K562 (cell line): ENCODE results near the gene MECP2. TPM values are rescaled to one million over a fixed set of nuclear protein-coding genes. Genes with fewer than 3 reads are reported as not detected.
A peak's percentile ranks its signal among the peaks of the same experiment; 100 is the strongest.

ENCODE experiments used
- ATAC-seq: fragments of 200-7000 bp; cut with Tn5 transposase; 3 replicates; pipeline ENCODE4 v1.9.1; 2020; ENCODE audit warnings: moderate library complexity
- BruUV-seq: library from RNA; stranded (reverse); fragments of 400-500 nt; replicated peaks from 2 replicates; lab custom pipeline; 2021; lab: Mats Ljungman, UMichigan
- CTCF ChIA-PET: fragments of 300-600 bp; formaldehyde crosslinking; extraction: SDS; loops from one replicate; lab custom pipeline; 2021; ENCODE audit warnings: low intra/inter-chr PET ratio; lab: Yijun Ruan, JAX
- POLR2A ChIA-PET: fragments of 300-600, 350-650 bp; sonication (Branson Sonifier 250); formaldehyde crosslinking; extraction: SDS; loops from one replicate; lab custom pipeline; 2021; ENCODE audit warnings: antibody characterized with exemption, inconsistent platforms; lab: Yijun Ruan, JAX
- DNase-seq, 4 experiments: peaks; one replicate each; pipeline versions ENCODE4 v3.0.0 to v3.0.0-alpha.2; 2011 to 2018; ENCODE audit warnings: low spot score in 3 of 4, mixed read lengths in 3 of 4; ENCODE audit errors: extremely low read depth in 1 of 4
- FAIRE-seq: peaks from 2 replicates; lab custom pipeline; 2011; peaks lifted over from hg19 to GRCh38; lab: Jason Lieb, UNC
- H2AFZ ChIP-seq: 2 replicates; pipeline ENCODE4 v1.6.0; 2011; ENCODE audit warnings: low read depth, low read length, control low read depth, inconsistent platforms
- H3K27ac ChIP-seq: fragments of 200-600 bp; 3 replicates; pipeline ENCODE4 v1.8.0; 2011; ENCODE audit warnings: low read depth, mild to moderate bottlenecking, control low read depth, inconsistent platforms, low read length, moderate library complexity, mixed read lengths; ENCODE audit errors: extremely low read depth
- H3K27me3 ChIP-seq, 2 experiments: fragments of 300-600 bp in 1 of 2; 2 replicates in 1 of 2; 3 replicates in 1 of 2; pipeline versions ENCODE4 v1.6.0 to v1.8.0; 2011; ENCODE audit warnings: inconsistent platforms in 2 of 2, low read length in 2 of 2, mild to moderate bottlenecking in 1 of 2, mixed read lengths in 1 of 2, moderate library complexity in 1 of 2; ENCODE audit not compliant: control insufficient read depth in 2 of 2, insufficient read depth in 2 of 2
- H3K36me3 ChIP-seq: fragments of 300-600 bp; 3 replicates; pipeline ENCODE4 v1.8.0; 2011; ENCODE audit warnings: mild to moderate bottlenecking, low read length, inconsistent platforms; ENCODE audit not compliant: control insufficient read depth, insufficient read depth
- H3K4me1 ChIP-seq, 2 experiments: fragments of 200-600 bp in 1 of 2; replicated peaks in 1 of 2; 2 replicates in 1 of 2; 3 replicates in 1 of 2; pipeline versions ENCODE4 v1.5.1 to v1.8.0; 2011; ENCODE audit warnings: inconsistent platforms in 2 of 2, low read length in 2 of 2, mild to moderate bottlenecking in 1 of 2, mixed read lengths in 1 of 2, moderate library complexity in 1 of 2; ENCODE audit not compliant: control insufficient read depth in 2 of 2, insufficient read depth in 2 of 2
- H3K4me2 ChIP-seq: 2 replicates; pipeline ENCODE4 v1.6.1; 2011; ENCODE audit warnings: low read length, control low read depth, inconsistent platforms, mixed read lengths; ENCODE audit not compliant: insufficient read depth
- H3K4me3 ChIP-seq: fragments of 200-600 bp; sonication (generic), shearing (Covaris generic); 2 replicates; pipeline ENCODE4 v1.5.1; 2016; ENCODE audit warnings: control low read depth, inconsistent platforms
- H3K79me2 ChIP-seq: fragments of 200-600 bp; 3 replicates; pipeline ENCODE4 v1.8.0; 2011; ENCODE audit warnings: low read length, inconsistent platforms; ENCODE audit not compliant: control insufficient read depth, insufficient read depth
- H3K9ac ChIP-seq, 2 experiments: 2 replicates each; pipeline versions ENCODE4 v1.6.0 to v1.6.1; 2011; ENCODE audit warnings: low read depth in 2 of 2, low read length in 2 of 2, control low read depth in 1 of 2, inconsistent platforms in 1 of 2, mild to moderate bottlenecking in 1 of 2, mixed read lengths in 1 of 2; ENCODE audit not compliant: insufficient read depth in 1 of 2
- H3K9me1 ChIP-seq: one replicate; pipeline ENCODE4 v1.6.0; 2011; ENCODE audit warnings: inconsistent platforms, mild to moderate bottlenecking, low read length, moderate library complexity; ENCODE audit not compliant: control insufficient read depth, insufficient read depth
- H3K9me3 ChIP-seq: replicated peaks from 2 replicates; pipeline ENCODE4 v1.5.1; 2011; ENCODE audit warnings: low read depth, low read length, inconsistent platforms; ENCODE audit not compliant: control insufficient read depth, insufficient read depth
- H4K20me1 ChIP-seq: replicated peaks from 2 replicates; pipeline ENCODE4 v1.6.1; 2011; ENCODE audit warnings: low read length, inconsistent platforms, mixed read lengths; ENCODE audit not compliant: control insufficient read depth, insufficient read depth
- ASH1L ChIP-seq: fragments of 450-650 bp; IDR thresholded peaks from 2 replicates; pipeline ENCODE4 v1.6.1; 2018; ENCODE audit warnings: borderline replicate concordance, mild to moderate bottlenecking, low read depth; ENCODE audit not compliant: partially characterized antibody
- FOSL1 ChIP-seq: fragments of 200-800 bp; sonication (Bioruptor generic); conservative IDR thresholded peaks from 2 replicates; pipeline ENCODE4 v1.6.1; 2016; ENCODE audit warnings: missing genetic modification characterization, missing compliant biosample characterization
- MBD2 ChIP-seq: sonication (generic); IDR thresholded peaks from 2 replicates; pipeline ENCODE4 v1.6.1; 2016; ENCODE audit warnings: low read depth, borderline replicate concordance
- PHF8 ChIP-seq: fragments of 200-600 bp; sonication (generic); IDR thresholded peaks from 2 replicates; pipeline ENCODE4 v1.6.1; 2012; ENCODE audit warnings: mixed run types, mild to moderate bottlenecking, inconsistent platforms, low read length, moderate library complexity, borderline replicate concordance
- POLR3G ChIP-seq: IDR thresholded peaks from 2 replicates; pipeline ENCODE4 v1.6.1; 2011; ENCODE audit not compliant: insufficient read length, insufficient replicate concordance; ENCODE audit errors: extremely low read depth
- SRSF3 ChIP-seq: fragments of 200-400 bp; formaldehyde crosslinking; IDR thresholded peaks from 2 replicates; pipeline ENCODE4 v1.6.1; 2016; ENCODE audit warnings: mild to moderate bottlenecking, low read length, moderate library complexity; ENCODE audit not compliant: insufficient read depth
- WGBS: fragments of 100-300 bp; shearing (Covaris generic); methylation state at CpG from one replicate; pipeline ENCODE4 v1.1.6; 2016; ENCODE audit warnings: low coverage, mixed read lengths; ENCODE audit not compliant: insufficient coverage; ENCODE audit errors: missing lambda C conversion rate; 5-methylcytosine and 5-hydroxymethylcytosine counted together
- in situ Hi-C: fragments of 300-500 bp; cut with MboI; formaldehyde crosslinking; loops from 4 replicates; pipeline ENCODE4 v1.15.0; 2018; ENCODE audit warnings: inconsistent platforms, mixed read lengths
- intact Hi-C: fragments of 100-400 bp; cut with micrococcal nuclease; formaldehyde crosslinking; loops from 2 replicates; pipeline ENCODE4 v1.14.2; 2022
- polyA plus RNA-seq, 8 experiments: library from polyadenylated mRNA; depleted of rRNA in 4 of 8; stranded (reverse) in 5 of 8; unstranded in 3 of 8; fragments of >200 nt; fragmentation: Nextera tagmentation in 2 of 8; fragmentation: Illumina TruSeq in 1 of 8; extraction: Ambion mirVana in 2 of 8; extraction: Trizol in 1 of 8; gene quantifications; 2 replicates each; pipeline versions ENCODE4 v1.2.1 to v1.2.3, GENCODE V29; 2011 to 2014; ENCODE audit warnings: inconsistent platforms in 1 of 8, missing spikeins in 1 of 8
- total RNA-seq, 7 experiments: library from RNA; depleted of rRNA in 6 of 7; stranded (reverse); fragments of >200 nt in 6 of 7; fragmentation: Illumina TruSeq in 2 of 7; extraction: Trizol in 2 of 7; gene quantifications; 2 replicates each; pipeline versions ENCODE4 v1.2.1 to v1.2.3, GENCODE V29; 2011 to 2021; ENCODE audit warnings: low replicate concordance in 1 of 7
- TF ChIP-seq, protein P1 (sequence below): fragments of 450-650 bp; IDR thresholded peaks from 2 replicates; pipeline ENCODE4 v1.6.1; 2016; ENCODE audit warnings: low read depth, mild to moderate bottlenecking, moderate library complexity
- TF ChIP-seq, protein P2 (sequence below): fragments of 250-450 bp; sonication (Bioruptor Pico); IDR thresholded peaks from 2 replicates; pipeline ENCODE4 v1.5.0; 2021; ENCODE audit warnings: mild to moderate bottlenecking, borderline replicate concordance
- TF ChIP-seq, protein P3 (sequence below): fragments of 250-450 bp; sonication (Bioruptor Pico); IDR thresholded peaks from 2 replicates; pipeline ENCODE4 v1.4.0; 2020; ENCODE audit warnings: borderline replicate concordance
- TF ChIP-seq, protein P4 (sequence below): fragments of 450-650 bp; IDR thresholded peaks from 2 replicates; pipeline ENCODE4 v1.6.1; 2016; ENCODE audit warnings: antibody characterized with exemption
- TF ChIP-seq, protein P5 (sequence below), 3 experiments: fragments of 200-800 bp in 1 of 3; fragments of 250-450 bp in 1 of 3; fragments of 450-650 bp in 1 of 3; sonication (Bioruptor Pico) in 1 of 3; sonication (Bioruptor generic) in 1 of 3; formaldehyde crosslinking in 1 of 3; IDR thresholded peaks; 2 replicates each; pipeline versions ENCODE4 v1.6.1 to v1.8.0; 2016 to 2022; ENCODE audit warnings: mild to moderate bottlenecking in 2 of 3, missing genetic modification characterization in 2 of 3, missing compliant biosample characterization in 1 of 3, moderate library complexity in 1 of 3

MECP2 gene
- total and polyA plus RNA-seq, 9 of the 15 experiments (the other 6 are each of a cell fraction or from before 2014, with no cell fraction given), result 2.1 to 50.9 (median 30.5) TPM

DNA sequence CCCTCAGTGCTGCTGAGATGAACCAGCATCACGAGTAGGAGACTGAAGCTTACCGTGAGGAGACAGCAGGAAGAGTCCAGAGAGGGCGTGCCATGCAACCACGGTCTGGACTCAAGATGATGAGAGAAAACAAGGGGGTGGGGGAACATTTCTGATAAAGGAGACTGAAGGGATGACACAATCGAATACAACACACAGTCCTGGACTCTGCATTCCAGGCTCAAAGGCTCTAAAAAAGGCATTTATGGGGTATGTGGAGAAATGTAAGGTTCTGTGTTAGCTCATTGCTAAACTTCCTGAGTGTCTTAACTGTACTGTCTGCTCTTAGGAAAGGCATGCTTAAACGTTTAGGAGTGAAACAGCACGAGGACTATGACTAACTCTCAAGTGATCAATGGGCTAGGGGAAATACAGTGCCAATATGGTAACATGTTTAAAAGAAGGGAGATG lies 57.2 kb downstream of the MECP2 start:
- peaks cover 80% of the 10 kb centered on the region for H3K79me2 ChIP-seq
- no peak overlapping the region for H3K4me2 ChIP-seq
- FAIRE-seq (no peak), ATAC-seq (peak; percentile 67), DNase-seq (no peak)
- no peak overlapping the region for H2AFZ ChIP-seq
- H3K9me1 ChIP-seq, result no peaks in the 10 kb centered on the region
- no peak overlapping the region; a peak in 1 of 4 replicates for H3K9ac ChIP-seq
- BruUV-seq, result no TSS peak
- no peaks in the 10 kb centered on the region; a peak in 2 of 5 replicates for H3K4me1 ChIP-seq
- H4K20me1 ChIP-seq, result no peaks in the 10 kb centered on the region
- no peaks in the 10 kb centered on the region for H3K9me3 ChIP-seq
- POLR2A ChIA-PET, result interaction anchor here (1.0 kb wide), 1 partner anchor 20 kb away, joined by 3 read pairs; no protein-coding TSS in a partner anchor
- H3K4me3 ChIP-seq, result no peak overlapping the region
- peaks cover 52% of the 10 kb centered on the region for H3K36me3 ChIP-seq
- 34% methylated on average over 7 of the region's 7 CpGs for WGBS
- in situ Hi-C loops, result no loop called here
- CTCF ChIA-PET, result no interaction called here
- H3K27ac ChIP-seq, result no peak overlapping the region
- H3K27me3 ChIP-seq, result no peaks in the 10 kb centered on the region
- intact Hi-C loops, result no loop called here
- TF ChIP-seq, protein P1, sequence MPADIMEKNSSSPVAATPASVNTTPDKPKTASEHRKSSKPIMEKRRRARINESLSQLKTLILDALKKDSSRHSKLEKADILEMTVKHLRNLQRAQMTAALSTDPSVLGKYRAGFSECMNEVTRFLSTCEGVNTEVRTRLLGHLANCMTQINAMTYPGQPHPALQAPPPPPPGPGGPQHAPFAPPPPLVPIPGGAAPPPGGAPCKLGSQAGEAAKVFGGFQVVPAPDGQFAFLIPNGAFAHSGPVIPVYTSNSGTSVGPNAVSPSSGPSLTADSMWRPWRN, result no peak
- TF ChIP-seq PHF8 (no peak), SRSF3 (no peak), POLR3G (no peak), MBD2 (no peak), FOSL1 (tag) (no peak), ASH1L (no peak)
- TF ChIP-seq, protein P2, sequence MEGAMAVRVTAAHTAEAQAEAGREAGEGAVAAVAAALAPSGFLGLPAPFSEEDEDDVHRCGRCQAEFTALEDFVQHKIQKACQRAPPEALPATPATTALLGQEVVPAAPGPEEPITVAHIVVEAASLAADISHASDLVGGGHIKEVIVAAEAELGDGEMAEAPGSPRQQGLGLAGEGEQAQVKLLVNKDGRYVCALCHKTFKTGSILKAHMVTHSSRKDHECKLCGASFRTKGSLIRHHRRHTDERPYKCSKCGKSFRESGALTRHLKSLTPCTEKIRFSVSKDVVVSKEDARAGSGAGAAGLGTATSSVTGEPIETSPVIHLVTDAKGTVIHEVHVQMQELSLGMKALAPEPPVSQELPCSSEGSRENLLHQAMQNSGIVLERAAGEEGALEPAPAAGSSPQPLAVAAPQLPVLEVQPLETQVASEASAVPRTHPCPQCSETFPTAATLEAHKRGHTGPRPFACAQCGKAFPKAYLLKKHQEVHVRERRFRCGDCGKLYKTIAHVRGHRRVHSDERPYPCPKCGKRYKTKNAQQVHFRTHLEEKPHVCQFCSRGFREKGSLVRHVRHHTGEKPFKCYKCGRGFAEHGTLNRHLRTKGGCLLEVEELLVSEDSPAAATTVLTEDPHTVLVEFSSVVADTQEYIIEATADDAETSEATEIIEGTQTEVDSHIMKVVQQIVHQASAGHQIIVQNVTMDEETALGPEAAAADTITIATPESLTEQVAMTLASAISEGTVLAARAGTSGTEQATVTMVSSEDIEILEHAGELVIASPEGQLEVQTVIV (CRISPR knock-in tag), result no peak
- TF ChIP-seq, protein P3, sequence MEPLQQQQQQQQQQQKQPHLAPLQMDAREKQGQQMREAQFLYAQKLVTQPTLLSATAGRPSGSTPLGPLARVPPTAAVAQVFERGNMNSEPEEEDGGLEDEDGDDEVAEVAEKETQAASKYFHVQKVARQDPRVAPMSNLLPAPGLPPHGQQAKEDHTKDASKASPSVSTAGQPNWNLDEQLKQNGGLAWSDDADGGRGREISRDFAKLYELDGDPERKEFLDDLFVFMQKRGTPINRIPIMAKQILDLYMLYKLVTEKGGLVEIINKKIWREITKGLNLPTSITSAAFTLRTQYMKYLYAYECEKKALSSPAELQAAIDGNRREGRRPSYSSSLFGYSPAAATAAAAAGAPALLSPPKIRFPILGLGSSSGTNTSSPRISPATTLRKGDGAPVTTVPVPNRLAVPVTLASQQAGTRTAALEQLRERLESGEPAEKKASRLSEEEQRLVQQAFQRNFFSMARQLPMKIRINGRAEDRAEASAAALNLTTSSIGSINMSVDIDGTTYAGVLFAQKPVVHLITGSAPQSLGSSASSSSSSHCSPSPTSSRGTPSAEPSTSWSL (CRISPR knock-in tag), result no peak
- TF ChIP-seq, protein P4, sequence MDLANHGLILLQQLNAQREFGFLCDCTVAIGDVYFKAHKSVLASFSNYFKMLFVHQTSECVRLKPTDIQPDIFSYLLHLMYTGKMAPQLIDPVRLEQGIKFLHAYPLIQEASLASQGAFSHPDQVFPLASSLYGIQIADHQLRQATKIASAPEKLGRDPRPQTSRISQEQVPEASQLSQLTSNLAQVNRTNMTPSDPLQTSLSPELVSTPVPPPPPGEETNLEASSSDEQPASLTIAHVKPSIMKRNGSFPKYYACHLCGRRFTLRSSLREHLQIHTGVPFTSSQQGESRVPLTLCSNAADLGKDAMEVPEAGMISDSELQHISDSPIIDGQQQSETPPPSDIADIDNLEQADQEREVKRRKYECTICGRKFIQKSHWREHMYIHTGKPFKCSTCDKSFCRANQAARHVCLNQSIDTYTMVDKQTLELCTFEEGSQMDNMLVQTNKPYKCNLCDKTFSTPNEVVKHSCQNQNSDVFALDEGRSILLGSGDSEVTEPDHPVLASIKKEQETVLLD, result no peak
- TF ChIP-seq, protein P5, sequence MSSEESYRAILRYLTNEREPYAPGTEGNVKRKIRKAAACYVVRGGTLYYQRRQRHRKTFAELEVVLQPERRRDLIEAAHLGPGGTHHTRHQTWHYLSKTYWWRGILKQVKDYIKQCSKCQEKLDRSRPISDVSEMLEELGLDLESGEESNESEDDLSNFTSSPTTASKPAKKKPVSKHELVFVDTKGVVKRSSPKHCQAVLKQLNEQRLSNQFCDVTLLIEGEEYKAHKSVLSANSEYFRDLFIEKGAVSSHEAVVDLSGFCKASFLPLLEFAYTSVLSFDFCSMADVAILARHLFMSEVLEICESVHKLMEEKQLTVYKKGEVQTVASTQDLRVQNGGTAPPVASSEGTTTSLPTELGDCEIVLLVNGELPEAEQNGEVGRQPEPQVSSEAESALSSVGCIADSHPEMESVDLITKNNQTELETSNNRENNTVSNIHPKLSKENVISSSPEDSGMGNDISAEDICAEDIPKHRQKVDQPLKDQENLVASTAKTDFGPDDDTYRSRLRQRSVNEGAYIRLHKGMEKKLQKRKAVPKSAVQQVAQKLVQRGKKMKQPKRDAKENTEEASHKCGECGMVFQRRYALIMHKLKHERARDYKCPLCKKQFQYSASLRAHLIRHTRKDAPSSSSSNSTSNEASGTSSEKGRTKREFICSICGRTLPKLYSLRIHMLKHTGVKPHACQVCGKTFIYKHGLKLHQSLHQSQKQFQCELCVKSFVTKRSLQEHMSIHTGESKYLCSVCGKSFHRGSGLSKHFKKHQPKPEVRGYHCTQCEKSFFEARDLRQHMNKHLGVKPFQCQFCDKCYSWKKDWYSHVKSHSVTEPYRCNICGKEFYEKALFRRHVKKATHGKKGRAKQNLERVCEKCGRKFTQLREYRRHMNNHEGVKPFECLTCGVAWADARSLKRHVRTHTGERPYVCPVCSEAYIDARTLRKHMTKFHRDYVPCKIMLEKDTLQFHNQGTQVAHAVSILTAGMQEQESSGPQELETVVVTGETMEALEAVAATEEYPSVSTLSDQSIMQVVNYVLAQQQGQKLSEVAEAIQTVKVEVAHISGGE (CRISPR knock-in tag; IDR thresholded peaks at IDR 0.05), result no peak
